GM18520 (cell line): ENCODE data around the gene NAV3.

Source experiments
- ATAC-seq: cut with Tn5 transposase; IDR thresholded peaks from one replicate; pipeline ENCODE4 v1.9.1; 2021; ENCODE audit not compliant: unreplicated experiment

Gene NAV3

GRCh38 chr12:77841521-77841920, 10.8 kb downstream of the NAV3 start:
- ATAC-seq: no peak

- ATAC-seq: no peak
Measured at GRCh38 chr12:77842430-77842829, 11.7 kb downstream of the NAV3 start.

DNA sequence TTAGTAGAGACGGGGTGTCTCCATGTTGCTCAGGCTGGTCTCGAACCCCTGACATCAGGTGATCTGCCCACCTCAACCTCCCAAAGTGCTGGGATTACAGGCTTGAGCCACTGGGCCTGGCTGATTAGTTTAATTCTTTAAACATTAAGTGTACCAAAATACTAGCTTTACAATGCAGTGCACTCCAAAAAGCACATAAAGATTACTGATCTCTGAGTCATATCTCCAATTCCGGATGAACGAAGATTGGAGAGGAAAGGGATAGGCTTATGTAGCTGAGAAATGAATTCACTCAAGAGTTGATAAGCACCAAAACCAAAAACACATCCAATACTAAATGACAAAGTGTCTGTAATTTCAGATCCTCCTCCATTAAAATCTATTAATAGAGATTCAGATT, 15.1 kb downstream of the NAV3 start:
- ATAC-seq: no peak

- ATAC-seq: peak; percentile 99
Measured at GRCh38 chr12:77847060-77847541, 16.4 kb downstream of the NAV3 start.

- no peak for ATAC-seq
Measured at GRCh38 chr12:77847680-77848431, 17.2 kb downstream of the NAV3 start.

DNA sequence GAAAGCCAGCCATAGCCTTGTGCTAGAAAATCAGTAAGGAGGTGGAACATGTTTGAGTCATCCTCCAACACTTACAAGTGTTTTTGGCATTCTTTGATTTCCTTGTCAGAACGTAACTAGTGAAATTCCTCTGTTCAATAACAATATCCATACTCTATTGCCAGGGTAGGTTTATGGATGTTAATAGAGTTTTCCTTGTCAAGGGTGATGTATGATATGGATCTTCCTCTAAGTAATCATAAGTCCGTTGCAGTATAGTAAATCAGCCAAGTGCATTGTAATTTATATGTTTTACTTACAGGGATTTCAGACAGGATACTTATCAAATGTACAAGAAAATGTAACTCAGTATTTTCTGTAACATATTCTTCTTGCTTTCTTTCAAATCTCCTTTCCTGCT, 19.4 kb downstream of the NAV3 start:
- no peak for ATAC-seq

GRCh38 chr12:77850698-77851097, 20.0 kb downstream of the NAV3 start:
- ATAC-seq: no peak

- ATAC-seq: no peak
Measured at GRCh38 chr12:77855548-77855947, 24.9 kb downstream of the NAV3 start.

GRCh38 chr12:77861317-77861716, 30.6 kb downstream of the NAV3 start:
- ATAC-seq: no peak

DNA sequence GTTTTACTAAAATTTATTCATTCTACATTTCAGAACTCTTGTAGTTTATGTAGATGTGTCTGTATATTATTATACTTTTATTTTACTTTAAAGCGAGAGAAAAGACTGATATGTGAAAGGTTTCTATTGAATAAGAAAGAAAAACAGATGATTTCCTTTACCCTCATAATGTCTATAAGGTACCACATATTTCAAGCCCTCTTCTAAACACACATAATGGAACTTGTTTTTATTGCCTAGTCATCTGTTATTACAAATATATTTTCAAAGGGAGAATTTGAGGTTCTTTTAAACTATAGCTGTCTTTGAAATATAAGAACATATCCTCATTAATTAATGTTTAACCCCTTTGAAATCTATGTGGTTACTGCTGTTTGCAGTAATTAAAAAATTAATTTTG, 34.5 kb downstream of the NAV3 start:
- no peak for ATAC-seq

- no peak for ATAC-seq
Measured at GRCh38 chr12:77878901-77879300, 48.2 kb downstream of the NAV3 start.

- ATAC-seq: peak; percentile 69
Measured at GRCh38 chr12:77882709-77883108, 52.0 kb downstream of the NAV3 start.

GRCh38 chr12:77888611-77889010, 57.9 kb downstream of the NAV3 start:
- ATAC-seq: no peak

DNA sequence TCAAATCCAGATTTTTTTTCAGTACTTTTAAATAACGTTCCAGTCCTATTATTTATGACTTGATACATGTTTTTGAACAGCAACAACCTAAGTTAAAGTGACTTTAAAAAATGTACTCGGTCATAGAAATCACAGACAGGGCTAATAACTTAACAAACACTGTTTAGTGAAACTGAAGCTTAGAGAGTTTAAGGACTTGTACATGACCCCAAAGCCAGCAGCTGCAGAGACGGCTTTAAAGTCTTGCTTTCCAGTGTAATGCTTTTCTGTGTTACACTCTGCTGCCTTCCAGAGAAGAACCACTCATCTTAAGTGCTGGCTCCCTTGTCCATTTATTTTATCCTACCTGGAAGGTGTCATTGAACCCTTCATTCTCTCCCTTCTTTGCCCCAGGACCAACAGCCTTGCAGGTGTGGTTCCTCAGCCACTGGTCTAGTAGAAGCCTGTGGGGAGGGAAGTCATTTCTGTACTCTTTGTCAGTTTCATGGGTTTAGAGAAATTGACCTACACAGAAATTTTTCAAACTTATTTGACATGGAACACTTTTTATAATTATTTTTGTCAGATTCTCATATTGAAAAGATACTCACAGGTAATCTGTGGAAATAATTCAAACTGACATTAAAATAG, 60.9 kb downstream of the NAV3 start:
- ATAC-seq: no peak

DNA sequence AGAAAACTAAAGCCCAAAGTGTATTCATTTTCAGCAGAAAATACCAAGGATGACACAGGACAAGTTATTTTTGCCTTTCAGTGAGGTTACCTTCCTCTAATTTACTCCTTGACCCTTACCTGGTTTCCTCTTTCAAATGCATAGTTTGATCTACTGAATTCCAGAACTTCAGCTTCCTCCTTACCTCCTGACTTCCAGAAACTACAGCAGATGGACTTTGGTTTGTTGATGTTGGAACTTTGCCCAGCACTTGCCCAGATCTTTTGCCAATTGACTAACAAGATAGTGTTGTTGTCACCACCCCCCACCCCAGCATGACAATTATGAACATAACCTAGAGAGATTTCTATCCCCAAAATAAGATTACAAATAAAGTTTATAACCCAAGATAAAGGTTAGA, 63.2 kb downstream of the NAV3 start:
- no peak for ATAC-seq

DNA sequence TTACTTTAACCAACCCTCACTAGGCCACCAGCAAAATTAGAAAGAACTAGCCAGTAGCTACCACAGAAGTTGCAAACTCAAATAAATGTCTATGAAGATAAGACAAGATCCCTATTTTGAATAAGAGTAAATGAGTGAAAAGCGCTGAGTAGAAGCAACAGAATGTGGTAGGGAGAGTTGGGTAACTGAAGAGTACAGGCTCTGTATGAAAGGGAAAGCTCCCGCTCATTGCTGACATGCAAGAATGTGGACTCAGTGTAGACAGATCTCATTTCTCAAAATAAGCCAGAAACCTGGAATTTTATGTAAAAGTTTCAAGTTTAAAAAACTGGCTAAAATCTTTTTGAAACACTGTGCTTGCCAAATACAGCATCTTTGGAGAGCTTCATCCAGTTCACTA, 63.9 kb downstream of the NAV3 start:
- ATAC-seq: no peak

DNA sequence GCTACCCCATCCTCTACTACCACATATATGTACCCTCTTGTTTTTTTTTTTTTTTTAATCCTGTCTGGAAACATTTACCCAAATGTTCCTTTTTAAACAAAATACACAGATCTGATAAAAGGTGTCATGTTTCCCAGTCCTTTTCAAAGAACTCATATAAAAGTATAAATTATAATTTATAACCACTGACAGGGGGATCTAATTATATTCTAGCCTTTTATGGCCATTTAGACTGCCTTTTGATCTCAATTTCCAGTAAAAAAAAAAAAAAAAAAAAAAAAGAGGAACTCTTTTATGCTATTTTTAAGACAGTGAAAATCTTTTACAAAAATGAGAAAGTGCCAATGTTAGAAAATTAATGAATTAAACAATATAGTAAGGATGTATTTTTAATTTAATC, 65.0 kb downstream of the NAV3 start:
- ATAC-seq: no peak

DNA sequence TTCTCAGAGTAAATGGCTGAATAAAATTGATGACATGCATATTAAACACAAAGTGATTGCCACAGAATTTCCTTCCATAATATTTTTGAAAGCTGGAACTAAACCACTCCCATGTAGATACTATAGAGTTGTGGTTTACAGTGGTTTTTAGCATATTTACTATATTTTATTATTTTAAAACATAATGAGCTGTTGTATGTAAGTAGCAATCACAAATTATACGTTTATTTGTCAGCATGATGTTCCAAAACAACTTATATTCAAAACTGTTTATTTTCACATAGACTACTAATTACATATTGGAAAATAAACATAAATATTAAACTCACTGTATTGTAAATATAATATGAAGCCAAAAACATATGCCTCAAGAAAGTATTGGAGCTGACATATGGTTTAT, 77.2 kb downstream of the NAV3 start:
- no peak for ATAC-seq

- ATAC-seq: no peak
Measured at GRCh38 chr12:77914081-77914488, 83.4 kb downstream of the NAV3 start.

GRCh38 chr12:77915071-77915600, 84.4 kb downstream of the NAV3 start:
- no peak for ATAC-seq

GRCh38 chr12:77916276-77916675, 85.6 kb downstream of the NAV3 start:
- no peak for ATAC-seq

- no peak for ATAC-seq
Measured at GRCh38 chr12:77918046-77918445, 87.4 kb downstream of the NAV3 start.
